Progenitor cell of endocrine pancreas (in vitro differentiated cells): ENCODE measurements around the gene CNTNAP2. TPM values are rescaled to one million over a fixed set of nuclear protein-coding genes. Genes with fewer than 3 reads are reported as not detected.

Experiments
- DNase-seq: peaks from one replicate; pipeline ENCODE4 v3.0.0; 2021; ENCODE audit warnings: low spot score; ENCODE audit not compliant: unreplicated experiment
- H3K27ac Mint-ChIP-seq: 2 replicates; pipeline ENCODE4 v1.8.0; 2021; ENCODE audit warnings: mild to moderate bottlenecking, moderate library complexity, mixed read lengths
- H3K27me3 Mint-ChIP-seq: 2 replicates; pipeline ENCODE4 v1.8.0; 2021; ENCODE audit warnings: mixed read lengths
- H3K36me3 Mint-ChIP-seq: 2 replicates; pipeline ENCODE4 v1.8.0; 2022; ENCODE audit warnings: mixed read lengths; ENCODE audit not compliant: insufficient read depth
- H3K4me1 Mint-ChIP-seq: 2 replicates; pipeline ENCODE4 v1.8.0; 2021; ENCODE audit warnings: low read depth, mixed read lengths
- H3K4me3 Mint-ChIP-seq: 2 replicates; pipeline ENCODE4 v1.8.0; 2021; ENCODE audit warnings: low read depth, mild to moderate bottlenecking, moderate library complexity, mixed read lengths
- H3K9me3 Mint-ChIP-seq: 2 replicates; pipeline ENCODE4 v1.8.0; 2021; ENCODE audit warnings: low read depth, mixed read lengths
- total RNA-seq: library from RNA; stranded (reverse); gene quantifications from 2 replicates; pipeline ENCODE4 v1.2.1, GENCODE V29; 2021
- TF ChIP-seq, protein P1 (sequence below): fragments of 200-600 bp; sonication (generic); IDR thresholded peaks from one replicate; pipeline ENCODE4 v1.5.0; 2021; ENCODE audit warnings: antibody characterized with exemption, mild to moderate bottlenecking; ENCODE audit not compliant: unreplicated experiment

CNTNAP2 gene
- total RNA-seq, 1 donor from 2014 or later: 6.5 TPM

DNA sequence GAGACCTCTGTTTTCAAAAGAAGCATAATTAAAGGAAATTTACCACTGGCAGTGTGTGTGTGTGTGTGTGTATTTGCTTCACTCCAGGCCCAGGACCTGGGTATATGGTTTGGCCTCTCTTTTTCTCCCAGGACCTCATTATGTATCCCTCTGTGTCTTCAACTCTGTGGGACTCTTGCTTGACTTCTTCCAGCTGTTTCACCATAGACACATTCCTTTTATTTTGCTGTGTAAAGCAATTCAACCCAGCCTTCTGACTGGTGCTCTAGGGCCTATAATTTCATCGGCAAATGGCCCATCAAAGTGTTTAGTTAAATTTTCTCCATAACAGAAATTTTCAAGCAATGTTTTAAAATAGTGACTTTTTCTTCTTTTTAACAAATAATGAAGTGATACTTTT, 954.3 kb downstream of the CNTNAP2 start:
- TF ChIP-seq, protein P1, sequence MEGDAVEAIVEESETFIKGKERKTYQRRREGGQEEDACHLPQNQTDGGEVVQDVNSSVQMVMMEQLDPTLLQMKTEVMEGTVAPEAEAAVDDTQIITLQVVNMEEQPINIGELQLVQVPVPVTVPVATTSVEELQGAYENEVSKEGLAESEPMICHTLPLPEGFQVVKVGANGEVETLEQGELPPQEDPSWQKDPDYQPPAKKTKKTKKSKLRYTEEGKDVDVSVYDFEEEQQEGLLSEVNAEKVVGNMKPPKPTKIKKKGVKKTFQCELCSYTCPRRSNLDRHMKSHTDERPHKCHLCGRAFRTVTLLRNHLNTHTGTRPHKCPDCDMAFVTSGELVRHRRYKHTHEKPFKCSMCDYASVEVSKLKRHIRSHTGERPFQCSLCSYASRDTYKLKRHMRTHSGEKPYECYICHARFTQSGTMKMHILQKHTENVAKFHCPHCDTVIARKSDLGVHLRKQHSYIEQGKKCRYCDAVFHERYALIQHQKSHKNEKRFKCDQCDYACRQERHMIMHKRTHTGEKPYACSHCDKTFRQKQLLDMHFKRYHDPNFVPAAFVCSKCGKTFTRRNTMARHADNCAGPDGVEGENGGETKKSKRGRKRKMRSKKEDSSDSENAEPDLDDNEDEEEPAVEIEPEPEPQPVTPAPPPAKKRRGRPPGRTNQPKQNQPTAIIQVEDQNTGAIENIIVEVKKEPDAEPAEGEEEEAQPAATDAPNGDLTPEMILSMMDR: no peak
- DNase-seq: no peak
- Mint-ChIP-seq H3K27me3 (no peaks in the 10 kb centered on the region), H3K4me3 (no peak overlapping the region), H3K9me3 (peaks cover 3% of the 10 kb centered on the region), H3K36me3 (no peaks in the 10 kb centered on the region), H3K4me1 (peaks cover 5% of the 10 kb centered on the region), H3K27ac (no peak overlapping the region)

DNA sequence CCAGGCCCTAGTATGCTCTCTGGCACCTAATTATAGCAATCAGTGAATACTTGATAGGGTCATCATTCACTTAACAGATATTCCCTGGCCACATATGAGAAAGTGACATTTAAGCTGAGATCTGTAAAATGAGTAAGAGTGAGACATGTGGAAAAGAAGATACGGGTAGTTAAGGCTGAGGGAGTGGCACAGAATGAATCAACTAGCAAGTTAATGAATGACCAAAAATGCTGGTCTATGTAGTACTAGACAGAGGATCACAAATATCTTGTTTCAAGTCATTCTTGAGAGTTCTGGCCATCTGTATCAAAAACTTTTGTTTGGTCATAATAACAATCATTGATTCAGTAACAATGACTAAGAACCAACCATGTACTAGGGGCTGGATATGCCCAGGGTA, 954.9 kb downstream of the CNTNAP2 start:
- Mint-ChIP-seq H3K27ac (no peak overlapping the region), H3K4me1 (peaks cover 5% of the 10 kb centered on the region), H3K4me3 (no peak overlapping the region), H3K36me3 (no peaks in the 10 kb centered on the region), H3K9me3 (peaks cover 3% of the 10 kb centered on the region), H3K27me3 (no peaks in the 10 kb centered on the region)
- TF ChIP-seq, protein P1: no peak
- no peak for DNase-seq

DNA sequence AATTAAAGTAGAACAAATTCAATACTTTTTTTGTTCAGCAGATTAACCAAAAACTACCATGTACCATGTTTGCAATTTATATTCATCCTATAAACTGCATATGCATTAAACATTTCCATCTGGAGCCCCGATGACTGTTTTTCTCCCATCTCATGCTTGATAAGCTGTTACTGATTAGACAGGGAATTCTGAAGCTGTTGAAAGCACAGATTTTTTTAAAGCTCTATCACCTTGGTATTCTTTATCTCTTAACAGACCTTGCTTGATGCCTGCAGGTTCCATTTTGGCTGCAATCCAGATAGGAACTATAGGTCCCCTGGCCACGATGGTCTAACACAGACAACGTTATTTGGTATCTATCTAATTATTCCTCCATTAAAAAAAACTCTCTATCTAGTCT, 961.7 kb downstream of the CNTNAP2 start:
- H3K9me3 Mint-ChIP-seq: no peaks in the 10 kb centered on the region

DNA sequence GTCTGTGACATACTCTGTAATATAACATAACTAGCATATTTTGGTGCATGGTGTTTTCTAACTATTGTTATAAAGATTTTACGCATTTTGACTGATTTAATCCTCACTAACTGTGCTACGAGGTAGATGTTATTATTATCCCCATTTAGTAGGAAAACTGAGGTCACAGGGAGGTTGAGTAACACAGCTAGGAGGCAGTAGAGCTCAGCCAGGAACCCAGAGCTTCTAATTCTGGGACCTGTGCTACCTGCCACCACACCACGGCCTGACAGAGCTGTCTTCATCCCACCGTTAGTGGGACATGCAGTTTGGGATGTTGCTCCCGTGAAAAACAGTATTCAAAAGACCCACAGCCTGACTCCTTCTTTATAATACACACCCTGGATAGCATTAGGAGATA, 962.5 kb downstream of the CNTNAP2 start:
- TF ChIP-seq, protein P1: no peak
- no peak overlapping the region for H3K27ac Mint-ChIP-seq
- H3K9me3 Mint-ChIP-seq: no peaks in the 10 kb centered on the region
- no peaks in the 10 kb centered on the region for H3K27me3 Mint-ChIP-seq
- no peak overlapping the region for H3K4me3 Mint-ChIP-seq
- H3K36me3 Mint-ChIP-seq: no peaks in the 10 kb centered on the region
- H3K4me1 Mint-ChIP-seq: peaks cover 8% of the 10 kb centered on the region
- DNase-seq: no peak

More for the DNA sequence above, 961.7 kb downstream of the CNTNAP2 start:
- Mint-ChIP-seq H3K27me3 (no peaks in the 10 kb centered on the region), H3K36me3 (no peaks in the 10 kb centered on the region), H3K4me1 (peaks cover 8% of the 10 kb centered on the region), H3K4me3 (no peak overlapping the region), H3K27ac (no peak overlapping the region)
- TF ChIP-seq, protein P1: no peak
- DNase-seq: no peak

DNA sequence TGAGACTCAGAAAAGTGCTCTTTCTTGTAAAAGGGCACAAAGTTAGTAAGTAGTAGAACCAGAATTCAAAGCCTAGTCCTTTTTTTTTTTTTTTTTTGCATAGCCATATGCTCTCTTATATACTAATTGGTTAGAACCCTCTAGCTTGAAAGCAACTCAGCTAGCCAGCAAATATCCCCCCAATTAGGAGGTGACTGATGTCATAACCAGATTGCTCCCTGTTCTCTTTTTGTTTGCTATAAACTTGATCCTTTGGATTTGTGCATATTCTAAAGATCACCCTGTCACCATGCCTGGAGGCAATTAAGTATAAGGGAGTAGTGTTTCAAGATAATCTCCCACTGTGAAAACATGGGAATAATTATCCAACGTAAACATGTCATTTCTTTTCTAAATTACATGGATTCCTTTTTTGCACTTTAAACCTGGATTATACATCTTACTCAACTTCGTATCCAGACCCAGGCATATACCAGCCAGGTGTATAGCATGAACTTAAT, 963.4 kb downstream of the CNTNAP2 start:
- DNase-seq: no peak
- Mint-ChIP-seq H3K36me3 (no peaks in the 10 kb centered on the region), H3K4me3 (no peak overlapping the region), H3K4me1 (peaks cover 8% of the 10 kb centered on the region), H3K27ac (no peak overlapping the region), H3K27me3 (no peaks in the 10 kb centered on the region), H3K9me3 (no peaks in the 10 kb centered on the region)
- TF ChIP-seq, protein P1: no peak
